Mucosa of descending colon (tissue), 3 donors: ENCODE data around the gene GFM1. TPM values are rescaled to one million over a fixed set of nuclear protein-coding genes. Genes with fewer than 3 reads are reported as not detected.

Source experiments
- ATAC-seq: fragments of 200-7000 bp; cut with Tn5 transposase; one replicate; pipeline ENCODE4 v1.9.1; 2020; ENCODE audit warnings: mild to moderate bottlenecking, moderate library complexity
- DNase-seq, 3 donors: peaks; one replicate each; pipeline ENCODE4 v3.0.0-alpha.2; 2020
- H3K36me3 ChIP-seq: fragments of 200-600 bp; one replicate; pipeline ENCODE4 v1.8.0; 2021; ENCODE audit warnings: low read depth, mild to moderate bottlenecking
- H3K4me1 ChIP-seq: fragments of 200-600 bp; one replicate; pipeline ENCODE4 v1.8.0; 2021; ENCODE audit warnings: low read depth, mild to moderate bottlenecking
- H3K4me3 ChIP-seq: fragments of 200-600 bp; one replicate; pipeline ENCODE4 v1.8.0; 2021; ENCODE audit warnings: mild to moderate bottlenecking
- H3K9me3 ChIP-seq: fragments of 200-600 bp; one replicate; pipeline ENCODE4 v1.8.0; 2021; ENCODE audit warnings: mild to moderate bottlenecking
- CTCF ChIP-seq: fragments of 200-600 bp; IDR thresholded peaks from one replicate; pipeline ENCODE4 v1.8.0; 2022; ENCODE audit warnings: antibody characterized with exemption, mild to moderate bottlenecking
- intact Hi-C, 2 donors: fragments of 100-400 bp; cut with DNase I in 1 of 2; cut with micrococcal nuclease in 1 of 2; formaldehyde crosslinking; loops; one replicate each; pipeline versions ENCODE4 v1.11.0 to v1.11.1; 2022; cut with DNase I, micrococcal nuclease
- total RNA-seq, 3 donors: library from RNA; stranded (reverse); fragmentation: NEBNext Ultra II Directional in 2 of 3; extraction: Animal tissue kit (Norgen Biotek cat#: 25700) in 2 of 3; gene quantifications; one replicate each; pipeline versions ENCODE4 v1.2.1 to v1.2.4, GENCODE V29; 2021 to 2023
- donor health status: DM: no; HTN: no; CAD: no; lungs with moderate emphysema.
- donor health status: DM: no; HTN: no; CAD: no.
- donor health status: DM: no; HTN: yes; CAD: no.

The GFM1 gene
- total RNA-seq, 3 donors from 2014 or later: 42.8 to 52.0 (median 47.2) TPM

- no peak for DNase-seq
- Histone ChIP-seq H3K4me3 (no peak overlapping the region), H3K4me1 (no peaks in the 10 kb centered on the region), H3K9me3 (no peaks in the 10 kb centered on the region), H3K36me3 (peaks cover 5% of the 10 kb centered on the region)
- no peak for ATAC-seq
- intact Hi-C loops: loop anchor here in 1 of 2 donors (10.0 kb wide), 1 partner anchor 131 kb away; no protein-coding TSS in a partner anchor
- no peak for TF ChIP-seq CTCF
Observed at GRCh38 chr3:158663832-158664231, 19.5 kb downstream of the GFM1 start.

- no peak for ATAC-seq
- DNase-seq: no peak
- Histone ChIP-seq H3K4me3 (no peak overlapping the region), H3K36me3 (peaks cover 5% of the 10 kb centered on the region), H3K9me3 (no peaks in the 10 kb centered on the region), H3K4me1 (no peaks in the 10 kb centered on the region)
- intact Hi-C loops: loop anchor here in 1 of 2 donors (10.0 kb wide), 1 partner anchor 128 kb away; no protein-coding TSS in a partner anchor
- no peak for TF ChIP-seq CTCF
Observed at GRCh38 chr3:158666416-158666815, 22.1 kb downstream of the GFM1 start.

- no peak for TF ChIP-seq CTCF
- intact Hi-C loops: loop anchor here in 1 of 2 donors (10.0 kb wide), 1 partner anchor 126 kb away; no protein-coding TSS in a partner anchor
- H3K4me1 ChIP-seq: peaks cover 4% of the 10 kb centered on the region
- ATAC-seq (no peak), DNase-seq (no peak)
- H3K4me3 ChIP-seq: no peak overlapping the region
- peaks cover 5% of the 10 kb centered on the region for H3K36me3 ChIP-seq
- no peaks in the 10 kb centered on the region for H3K9me3 ChIP-seq
Observed at GRCh38 chr3:158668506-158668905, 24.2 kb downstream of the GFM1 start.

GRCh38 chr3:158671821-158672214 lies 27.5 kb downstream of the GFM1 start:
- intact Hi-C loops: loop anchor here in 1 of 2 donors (5.0 kb wide), 1 partner anchor 55 kb away; no protein-coding TSS in a partner anchor
- Histone ChIP-seq H3K9me3 (no peaks in the 10 kb centered on the region), H3K4me3 (peak overlapping the region; percentile 22), H3K36me3 (peaks cover 5% of the 10 kb centered on the region), H3K4me1 (peaks cover 6% of the 10 kb centered on the region)
- ATAC-seq: peak; percentile 5
- peak in 1 of 3 donors; percentile 12 for DNase-seq
- TF ChIP-seq CTCF: no peak

- Histone ChIP-seq H3K4me1 (peaks cover 6% of the 10 kb centered on the region), H3K4me3 (peak within 1 kb of the TSS; percentile 22), H3K9me3 (no peaks in the 10 kb centered on the region), H3K36me3 (peaks cover 4% of the 10 kb centered on the region)
- TF ChIP-seq CTCF: peak; percentile 76
- ATAC-seq (peak; percentile 99), DNase-seq (peak; percentile 94 to 95 (median 94))
- intact Hi-C loops: loop anchor here in 1 of 2 donors (5.0 kb wide), 1 partner anchor 55 kb away; no protein-coding TSS in a partner anchor
Observed at GRCh38 chr3:158672215-158673176, 28.2 kb downstream of the GFM1 start, which contains the start of gene LXN. Gene LXN, minus strand, starts transcription at chr3:158672648. Its CDS starts 170 bp downstream, at chr3:158672478.
